ENCODE data around the gene CDH19.

GRCh38 chr18:66587430-66587829 is 16.5 kb downstream of the CDH19 start:
- TF ChIP-seq SP1 (IDR thresholded peaks at IDR 0.05; ENCODE audit: low read depth, low read length) = no peak
- no peak for TF ChIP-seq ATF2 (IDR thresholded peaks at IDR 0.05; ENCODE audit: low read length)
- no peak for TF ChIP-seq ZNF24 (IDR thresholded peaks at IDR 0.05)
- TF ChIP-seq DPF2 (IDR thresholded peaks at IDR 0.05) = no peak
- no peak for TF ChIP-seq SMAD1 (IDR thresholded peaks at IDR 0.05; ENCODE audit: low read depth, partially characterized antibody)
- TF ChIP-seq E4F1 (IDR thresholded peaks at IDR 0.05; ENCODE audit: borderline replicate concordance, partially characterized antibody) = no peak
- no peak for TF ChIP-seq CTCF (IDR thresholded peaks at IDR 0.05 in 2 of 3, conservative IDR thresholded peaks at IDR 0.05 in 1 of 3; ENCODE audit: control insufficient read depth in 2 of 3, extremely low read depth in 1 of 3, insufficient read depth in 1 of 3, low read depth in 3 of 3, low read length in 3 of 3)
- TF ChIP-seq POLR2A (IDR thresholded peaks at IDR 0.05; ENCODE audit: low read depth, low read length) = no peak
- TF ChIP-seq TBL1XR1 (IDR thresholded peaks at IDR 0.05; ENCODE audit: low read depth, low read length) = no peak
- no peak for TF ChIP-seq PBX3 (IDR thresholded peaks at IDR 0.05; ENCODE audit: insufficient replicate concordance, low read depth, low read length)
- no peak for TF ChIP-seq REST (IDR thresholded peaks at IDR 0.05; ENCODE audit: low read depth, low read length)
- no peak for TF ChIP-seq RUNX3 (IDR thresholded peaks at IDR 0.05; ENCODE audit: low read length)

All from GM12878 (cell line).